ENCODE data around the gene TVP23A.

The TVP23A gene

GRCh38 chr16:10731790-10732189, 86.8 kb downstream of the TVP23A start:
- TF ChIP-seq CTCF (IDR thresholded peaks at IDR 0.05; ENCODE audit: borderline replicate concordance, extremely low read depth, low read length, poor library complexity, severe bottlenecking) (no peak), EZH2 (IDR thresholded peaks at IDR 0.05; ENCODE audit: borderline replicate concordance, low read depth, low read length, severe bottlenecking) (no peak)
- Histone ChIP-seq H2AFZ (ENCODE audit: low read depth, low read length) (no peak overlapping the region), H3K79me2 (ENCODE audit: insufficient read depth, low read length) (no peaks in the 10 kb centered on the region), H3K9ac (ENCODE audit: low read depth, low read length) (no peak overlapping the region), H3K9me3 (ENCODE audit: insufficient read depth, low read length, severe bottlenecking) (no peaks in the 10 kb centered on the region), H3K4me3 (ENCODE audit: low read depth in 1 of 2, low read length in 2 of 2) (no peak overlapping the region), H3K27ac (ENCODE audit: low read length) (no peak overlapping the region), H3K27me3 (ENCODE audit: insufficient read depth, low read length, poor library complexity) (no peaks in the 10 kb centered on the region), H3K4me2 (ENCODE audit: insufficient read depth, low read length) (no peak overlapping the region), H4K20me1 (ENCODE audit: insufficient read depth, low read length) (no peaks in the 10 kb centered on the region), H3K4me1 (ENCODE audit: insufficient read depth, low read length) (0 out of 2 replicates have a peak, but pooled peaks cover under 1% of the 10 kb centered on the region), H3K36me3 (ENCODE audit: insufficient read depth, low read length) (no peaks in the 10 kb centered on the region)
- ATAC-seq (ENCODE audit: insufficient read depth, low read depth) (no peak), DNase-seq (no peak)

- Histone ChIP-seq H3K4me2 (ENCODE audit: insufficient read depth, low read length) (no peak overlapping the region), H3K27me3 (ENCODE audit: insufficient read depth, low read length, poor library complexity) (no peaks in the 10 kb centered on the region), H3K27ac (ENCODE audit: low read length) (no peak overlapping the region), H3K4me3 (ENCODE audit: low read depth in 1 of 2, low read length in 2 of 2) (no peak overlapping the region), H3K36me3 (ENCODE audit: insufficient read depth, low read length) (no peaks in the 10 kb centered on the region), H3K9ac (ENCODE audit: low read depth, low read length) (no peak overlapping the region), H2AFZ (ENCODE audit: low read depth, low read length) (no peak overlapping the region), H3K79me2 (ENCODE audit: insufficient read depth, low read length) (no peaks in the 10 kb centered on the region), H3K9me3 (ENCODE audit: insufficient read depth, low read length, severe bottlenecking) (no peaks in the 10 kb centered on the region), H4K20me1 (ENCODE audit: insufficient read depth, low read length) (no peaks in the 10 kb centered on the region), H3K4me1 (ENCODE audit: insufficient read depth, low read length) (no peaks in the 10 kb centered on the region)
- ATAC-seq (ENCODE audit: insufficient read depth, low read depth) (no peak), DNase-seq (no peak)
- no peak for TF ChIP-seq CTCF (IDR thresholded peaks at IDR 0.05; ENCODE audit: borderline replicate concordance, extremely low read depth, low read length, poor library complexity, severe bottlenecking)
- no peak for TF ChIP-seq EZH2 (IDR thresholded peaks at IDR 0.05; ENCODE audit: borderline replicate concordance, low read depth, low read length, severe bottlenecking)
Observed at GRCh38 chr16:10729104-10730048, 89.2 kb downstream of the TVP23A start.

GRCh38 chr16:10728003-10728887, 90.3 kb downstream of the TVP23A start:
- H3K9me3 ChIP-seq (ENCODE audit: insufficient read depth, low read length, severe bottlenecking), result no peaks in the 10 kb centered on the region
- H3K27me3 ChIP-seq (ENCODE audit: insufficient read depth, low read length, poor library complexity), result no peaks in the 10 kb centered on the region
- ATAC-seq (ENCODE audit: insufficient read depth, low read depth), result no peak
- no peak for DNase-seq
- no peaks in the 10 kb centered on the region for H3K4me1 ChIP-seq (ENCODE audit: insufficient read depth, low read length)
- no peak overlapping the region for H3K27ac ChIP-seq (ENCODE audit: low read length)
- no peaks in the 10 kb centered on the region for H4K20me1 ChIP-seq (ENCODE audit: insufficient read depth, low read length)
- no peak overlapping the region for H3K4me3 ChIP-seq (ENCODE audit: low read depth in 1 of 2, low read length in 2 of 2)
- H3K4me2 ChIP-seq (ENCODE audit: insufficient read depth, low read length), result no peak overlapping the region
- no peaks in the 10 kb centered on the region for H3K79me2 ChIP-seq (ENCODE audit: insufficient read depth, low read length)
- no peaks in the 10 kb centered on the region for H3K36me3 ChIP-seq (ENCODE audit: insufficient read depth, low read length)
- TF ChIP-seq EZH2 (IDR thresholded peaks at IDR 0.05; ENCODE audit: borderline replicate concordance, low read depth, low read length, severe bottlenecking), result no peak
- no peak for TF ChIP-seq CTCF (IDR thresholded peaks at IDR 0.05; ENCODE audit: borderline replicate concordance, extremely low read depth, low read length, poor library complexity, severe bottlenecking)
- no peak overlapping the region for H2AFZ ChIP-seq (ENCODE audit: low read depth, low read length)
- H3K9ac ChIP-seq (ENCODE audit: low read depth, low read length), result no peak overlapping the region

Data from DND-41 (cell line).